ENCODE results near the gene HEXIM2. TPM values are rescaled to one million over a fixed set of nuclear protein-coding genes. Genes with fewer than 3 reads are reported as not detected.

Gene HEXIM2
- total and polyA plus RNA-seq, 2 of the 13 experiments (the other 11 are each of a cell fraction or from before 2014, with no cell fraction given) = 27.1 to 32.4 TPM

- TF ChIP-seq ATF7-NPFF (CRISPR knock-in tag; IDR thresholded peaks at IDR 0.05; ENCODE audit: low read depth) = 0 out of 2 replicates have a peak, but pooled peaks have one; percentile 19
- no peak for TF ChIP-seq GRHL1 (CRISPR knock-in tag; conservative IDR thresholded peaks at IDR 0.05)
- TF ChIP-seq HOXA7 (CRISPR knock-in tag; IDR thresholded peaks at IDR 0.05) = no peak
- peak; percentile 11; the same call in 1 of the 2 replicates for TF ChIP-seq CHD2 (IDR thresholded peaks at IDR 0.05; ENCODE audit: low read depth, low read length)
- no peak for TF ChIP-seq U2AF2 (IDR thresholded peaks at IDR 0.05; ENCODE audit: low read depth, low read length)
- no peak for TF ChIP-seq ZNF629 (CRISPR knock-in tag; conservative IDR thresholded peaks at IDR 0.05)
- no peak for TF ChIP-seq GMEB1 (CRISPR knock-in tag; IDR thresholded peaks at IDR 0.05; ENCODE audit: borderline replicate concordance)
- TF ChIP-seq ZNF44 (CRISPR knock-in tag; IDR thresholded peaks at IDR 0.05) = no peak
- TF ChIP-seq ZNF225 (CRISPR knock-in tag; IDR thresholded peaks at IDR 0.05) = 0 out of 2 replicates have a peak, but pooled peaks have one; percentile 19
- no peak for TF ChIP-seq NFYB (CRISPR knock-in tag; IDR thresholded peaks at IDR 0.05)
- TF ChIP-seq ZNF609 (CRISPR knock-in tag; IDR thresholded peaks at IDR 0.05; ENCODE audit: borderline replicate concordance) = no peak
- 0 out of 2 replicates have a peak, but pooled peaks have one; percentile 32 for TF ChIP-seq IRX3 (CRISPR knock-in tag; IDR thresholded peaks at IDR 0.05; ENCODE audit: borderline replicate concordance, low read depth)
- no peak for TF ChIP-seq ARNT2 (CRISPR knock-in tag; IDR thresholded peaks at IDR 0.05; ENCODE audit: low read depth)
These were observed 14.6 kb upstream of the HEXIM2 start (continued) for GRCh38 chr17:45146890-45147580.
